Lower leg skin (tissue), 4 donors: ENCODE results near the gene LIME1. TPM values are rescaled to one million over a fixed set of nuclear protein-coding genes. Genes with fewer than 3 reads are reported as not detected.

Experiments
- DNase-seq, 2 donors: peaks; one replicate each; pipeline ENCODE4 v3.0.0-alpha.2; 2019; ENCODE audit warnings: low spot score in 2 of 2
- H3K4me3 ChIP-seq: fragments of 200-600 bp; sonication (generic); 2 replicates; pipeline ENCODE4 v1.5.1; 2017; ENCODE audit warnings: mild to moderate bottlenecking, low read depth; ENCODE audit not compliant: poor library complexity, severe bottlenecking
- CTCF ChIP-seq, 3 donors: fragments of 450-650 bp; IDR thresholded peaks; one replicate each; pipeline ENCODE4 v1.5.1; 2016; ENCODE audit warnings: antibody characterized with exemption in 3 of 3, mild to moderate bottlenecking in 3 of 3, moderate library complexity in 2 of 3
- POLR2A ChIP-seq, 2 donors: fragments of 450-650 bp; IDR thresholded peaks; one replicate each; pipeline ENCODE4 v1.6.1; 2016 to 2017; ENCODE audit warnings: antibody characterized with exemption in 2 of 2, mild to moderate bottlenecking in 1 of 2, moderate library complexity in 1 of 2
- WGBS, 2 donors: methylation state at CpG; one replicate each; pipeline ENCODE4 v1.1.5; 2018; 5-methylcytosine and 5-hydroxymethylcytosine counted together
- intact Hi-C: fragments of 100-400 bp; cut with DNase I; formaldehyde crosslinking; loops from one replicate; pipeline ENCODE4 v1.15.0; 2023; ENCODE audit warnings: low total_unique reads
- total RNA-seq, 4 donors: library from RNA; depleted of rRNA; stranded (reverse); fragments of >200 nt; gene quantifications; one replicate each; pipeline ENCODE4 v1.1.0, GENCODE V29; 2016

Gene LIME1
- total RNA-seq, 4 donors from 2014 or later: 17.8 to 26.3 (median 21.8) TPM

- DNase-seq: peak in 1 of 2 donors; percentile 76
- WGBS, 2 donors: 18 to 35% methylated on average over 6 of the region's 7 CpGs
- H3K4me3 ChIP-seq: no peak overlapping the region
These were observed 39.1 kb upstream of the LIME1 start for GRCh38 chr20:63697357-63697867.

GRCh38 chr20:63697868-63698545, 38.5 kb upstream of the LIME1 start:
- DNase-seq: peak in 1 of 2 donors; percentile 83
- WGBS, 2 donors: 69 to 71% methylated on average over 35 to 39 of the region's 40 CpGs

More at GRCh38 chr20:63697357-63697867, 39.1 kb upstream of the LIME1 start:
- TF ChIP-seq POLR2A (IDR thresholded peaks at IDR 0.05): no peak
- TF ChIP-seq CTCF (IDR thresholded peaks at IDR 0.05): no peak
- intact Hi-C loops: no loop called here

GRCh38 chr20:63698739-63699465, 37.6 kb upstream of the LIME1 start:
- DNase-seq: peak in 1 of 2 donors; percentile 92
- no peak overlapping the region for H3K4me3 ChIP-seq
- no peak for TF ChIP-seq POLR2A (IDR thresholded peaks at IDR 0.05)
- no peak for TF ChIP-seq CTCF (IDR thresholded peaks at IDR 0.05)
- WGBS, 2 donors: 16 to 19% methylated on average over 5 to 19 of the region's 19 CpGs
- intact Hi-C loops: no loop called here

More at GRCh38 chr20:63697868-63698545, 38.5 kb upstream of the LIME1 start:
- TF ChIP-seq CTCF (IDR thresholded peaks at IDR 0.05) (no peak), POLR2A (IDR thresholded peaks at IDR 0.05) (no peak)
- intact Hi-C loops: no loop called here
- H3K4me3 ChIP-seq: no peak overlapping the region

- no peak overlapping the region for H3K4me3 ChIP-seq
These were observed 36.8 kb upstream of the LIME1 start for GRCh38 chr20:63699466-63700198.

More at GRCh38 chr20:63699466-63700198, 36.8 kb upstream of the LIME1 start:
- no peak for TF ChIP-seq POLR2A (IDR thresholded peaks at IDR 0.05)
- TF ChIP-seq CTCF (IDR thresholded peaks at IDR 0.05): no peak
- intact Hi-C loops: no loop called here
- peak in 1 of 2 donors; percentile 84 for DNase-seq
- WGBS, 2 donors: 63 to 71% methylated on average over 8 to 24 of the region's 24 CpGs
